Heart left ventricle (tissue), 16 donors: ENCODE data around the gene CMAS. TPM values are rescaled to one million over a fixed set of nuclear protein-coding genes. Genes with fewer than 3 reads are reported as not detected.

Source experiments
- ATAC-seq, 4 donors: fragments of 200-7000 bp; cut with Tn5 transposase; one replicate each; pipeline ENCODE4 v1.9.1; 2020 to 2022; ENCODE audit warnings: moderate library complexity in 4 of 4, mild to moderate bottlenecking in 3 of 4, moderate number of reproducible peaks in 1 of 4
- DNase-seq, 5 donors: peaks; one replicate each; pipeline ENCODE4 v3.0.0-alpha.2; 2020
- H3K27ac ChIP-seq, 12 donors: fragments of 200-600 bp; sonication (generic) in 4 of 12; one replicate each; pipeline versions ENCODE4 v1.5.0 to v1.8.0; 2016 to 2022; ENCODE audit warnings: mild to moderate bottlenecking in 2 of 12
- H3K27me3 ChIP-seq, 9 donors: fragments of 200-600 bp; sonication (generic) in 2 of 9; one replicate each; pipeline versions ENCODE4 v1.5.1 to v1.8.0; 2016 to 2022; ENCODE audit warnings: mild to moderate bottlenecking in 3 of 9
- H3K36me3 ChIP-seq, 9 donors: fragments of 200-600 bp; sonication (generic) in 2 of 9; one replicate each; pipeline versions ENCODE4 v1.5.0 to v1.8.0; 2018 to 2022; ENCODE audit warnings: mild to moderate bottlenecking in 2 of 9
- H3K4me1 ChIP-seq, 12 donors: fragments of 200-600 bp; sonication (generic) in 4 of 12; one replicate each; pipeline versions ENCODE4 v1.5.0 to v1.8.0; 2016 to 2022; ENCODE audit warnings: mild to moderate bottlenecking in 3 of 12
- H3K4me3 ChIP-seq, 12 donors: fragments of 200-600 bp; sonication (generic) in 4 of 12; one replicate each; pipeline versions ENCODE4 v1.5.0 to v1.8.0; 2017 to 2022; ENCODE audit warnings: mild to moderate bottlenecking in 9 of 12, moderate library complexity in 4 of 12
- H3K9me3 ChIP-seq, 12 donors: fragments of 200-600 bp; sonication (generic) in 4 of 12; one replicate each; pipeline versions ENCODE4 v1.5.0 to v1.8.0; 2016 to 2022; ENCODE audit warnings: mild to moderate bottlenecking in 1 of 12
- CTCF ChIP-seq, 12 donors: fragments of 200-600 bp; sonication (generic) in 4 of 12; IDR thresholded peaks; one replicate each; pipeline versions ENCODE4 v1.5.0 to v1.8.0; 2018 to 2022; ENCODE audit warnings: antibody characterized with exemption in 12 of 12, mild to moderate bottlenecking in 5 of 12
- POLR2A ChIP-seq, 2 donors: fragments of 450-650 bp; IDR thresholded peaks; one replicate each; pipeline ENCODE4 v1.6.1; 2017; ENCODE audit warnings: antibody characterized with exemption in 2 of 2, mild to moderate bottlenecking in 2 of 2, moderate library complexity in 2 of 2
- WGBS, 4 donors: extraction: QIAGEN DNeasy Blood & Tissue Kit in 2 of 4; methylation state at CpG; one replicate each; pipeline versions ENCODE4 v1.1.5 to v1.1.7; 2013 to 2018; 5-methylcytosine and 5-hydroxymethylcytosine counted together
- intact Hi-C, 10 donors: fragments of 100-400 bp; cut with DNase I; formaldehyde crosslinking; loops; one replicate each; pipeline versions ENCODE4 v1.11.1 to v1.14.2; 2022
- polyA plus RNA-seq, 2 donors: library from polyadenylated mRNA; stranded (reverse); fragments of 200-250 nt; gene quantifications; one replicate each; pipeline ENCODE4 v1.2.3, GENCODE V29; 2013
- total RNA-seq, 9 donors: library from RNA; depleted of rRNA in 2 of 9; stranded (reverse); fragments of >200 nt in 2 of 9; fragmentation: NEBNext Ultra II Directional in 3 of 9; extraction: Animal tissue kit (Norgen Biotek cat#: 25700) in 3 of 9; gene quantifications; one replicate each; pipeline versions ENCODE4 v1.1.0 to v1.2.4, GENCODE V29; 2016 to 2023
- donor health status: ischemic (EF 13 %, LVEDD 7.1; RV severe dilation, severe dysfunction).
- donor health status: healthy with polysubstance abuse.
- donor health status: DM: no; HTN: yes; CAD: no.
- donor health status: DM: no; HTN: no; CAD: no.
- donor health status: ischemic (EF 25% LVEDD 6.9; RV normal size, moderate dysfunction).
- donor health status: ischemic (EF 25% LVEDD 5.7; RV mildly dilated, moderate dysfunction).
- donor health status: healthy.
- donor health status: DM: yes; HTN: yes; CAD: no.
- donor health status: ischemic (EF 35%, LVEDD 5.7; RV mildly dilated, moderate dysfunction).
- donor health status: nonischemic (EF 11% LVEDD 7.7; RV severe dilation, severe dysfunction).
- donor health status: DM: yes; HTN: yes; CAD: no.
- donor health status: PGD.
- donor health status: ischemic (EF 29% LVEDD 5.4; RV normal size, mild dysfunction).
- donor health status: nonischemic (EF 23%, LVEDD 6.1; RV moderate dilation, normal function).

Gene CMAS
- total and polyA plus RNA-seq, 11 donors, result 21.5 to 55.8 (median 34.6) TPM

- no peak overlapping the region for H3K27ac ChIP-seq
- no peaks in the 10 kb centered on the region for H3K36me3 ChIP-seq
- ATAC-seq (no peak), DNase-seq (no peak)
- WGBS, 4 donors, result 100% methylated on average over 1 of the region's 1 CpG
- no peak for TF ChIP-seq POLR2A (IDR thresholded peaks at IDR 0.05)
- no peak for TF ChIP-seq CTCF (IDR thresholded peaks at IDR 0.05)
- peaks cover 0 to 8% (median 0%) of the 10 kb centered on the region in 12 donors for H3K4me1 ChIP-seq
- H3K9me3 ChIP-seq, result no peaks in the 10 kb centered on the region
- intact Hi-C loops, result loop anchor here in 1 of 10 donors (10.0 kb wide), 1 partner anchor 425 kb away; the partner anchor contains the start of gene GYS2
- no peak overlapping the region for H3K4me3 ChIP-seq
- H3K27me3 ChIP-seq, result no peaks in the 10 kb centered on the region
These were observed 16.0 kb upstream of the CMAS start for GRCh38 chr12:22029991-22030390.

- Histone ChIP-seq H3K36me3 (no peaks in the 10 kb centered on the region), H3K27me3 (no peaks in the 10 kb centered on the region), H3K4me3 (no peak overlapping the region), H3K27ac (no peak overlapping the region), H3K9me3 (no peaks in the 10 kb centered on the region), H3K4me1 (peaks cover 0 to 14% (median 0%) of the 10 kb centered on the region in 12 donors)
- intact Hi-C loops, result no loop called here
- DNase-seq (no peak), ATAC-seq (no peak)
- TF ChIP-seq POLR2A (IDR thresholded peaks at IDR 0.05) (no peak), CTCF (IDR thresholded peaks at IDR 0.05) (no peak)
These were observed 13.3 kb upstream of the CMAS start for GRCh38 chr12:22032732-22033131.

GRCh38 chr12:22034709-22035506, 11.1 kb upstream of the CMAS start:
- Histone ChIP-seq H3K36me3 (no peaks in the 10 kb centered on the region), H3K4me1 (peaks cover 0 to 14% (median 0%) of the 10 kb centered on the region in 12 donors), H3K4me3 (no peak overlapping the region), H3K9me3 (no peaks in the 10 kb centered on the region), H3K27me3 (no peaks in the 10 kb centered on the region), H3K27ac (peak overlapping the region in 3 of 12 donors; percentile 5 to 21 (median 7))
- 36 to 45% (median 40%) methylated on average over 4 of the region's 4 CpGs for WGBS, 4 donors
- DNase-seq (no peak), ATAC-seq (no peak)
- intact Hi-C loops, result no loop called here
- TF ChIP-seq POLR2A (IDR thresholded peaks at IDR 0.05), result no peak
- TF ChIP-seq CTCF (IDR thresholded peaks at IDR 0.05), result no peak

- 63 to 74% (median 71%) methylated on average over 3 of the region's 3 CpGs for WGBS, 4 donors
- Histone ChIP-seq H3K27me3 (no peaks in the 10 kb centered on the region), H3K4me1 (peaks cover 0 to 14% (median 0%) of the 10 kb centered on the region in 12 donors), H3K36me3 (no peaks in the 10 kb centered on the region), H3K27ac (no peak overlapping the region), H3K4me3 (no peak overlapping the region), H3K9me3 (no peaks in the 10 kb centered on the region)
- intact Hi-C loops, result no loop called here
- ATAC-seq (no peak), DNase-seq (no peak)
- TF ChIP-seq CTCF (IDR thresholded peaks at IDR 0.05), result no peak
- no peak for TF ChIP-seq POLR2A (IDR thresholded peaks at IDR 0.05)
These were observed 8.1 kb upstream of the CMAS start for GRCh38 chr12:22037947-22038346.
